ENCODE results near the gene ACAD8. TPM values are rescaled to one million over a fixed set of nuclear protein-coding genes. Genes with fewer than 3 reads are reported as not detected.

Gene ACAD8
- total RNA-seq, 1 donor, result 15.2 TPM

GRCh38 chr11:134230339-134230738, 23.0 kb upstream of the ACAD8 start:
- DNase-seq (ENCODE audit: low read depth), result no peak
- TF ChIP-seq CTCF (IDR thresholded peaks at IDR 0.05; ENCODE audit: insufficient read depth, low read length), result no peak

DNA sequence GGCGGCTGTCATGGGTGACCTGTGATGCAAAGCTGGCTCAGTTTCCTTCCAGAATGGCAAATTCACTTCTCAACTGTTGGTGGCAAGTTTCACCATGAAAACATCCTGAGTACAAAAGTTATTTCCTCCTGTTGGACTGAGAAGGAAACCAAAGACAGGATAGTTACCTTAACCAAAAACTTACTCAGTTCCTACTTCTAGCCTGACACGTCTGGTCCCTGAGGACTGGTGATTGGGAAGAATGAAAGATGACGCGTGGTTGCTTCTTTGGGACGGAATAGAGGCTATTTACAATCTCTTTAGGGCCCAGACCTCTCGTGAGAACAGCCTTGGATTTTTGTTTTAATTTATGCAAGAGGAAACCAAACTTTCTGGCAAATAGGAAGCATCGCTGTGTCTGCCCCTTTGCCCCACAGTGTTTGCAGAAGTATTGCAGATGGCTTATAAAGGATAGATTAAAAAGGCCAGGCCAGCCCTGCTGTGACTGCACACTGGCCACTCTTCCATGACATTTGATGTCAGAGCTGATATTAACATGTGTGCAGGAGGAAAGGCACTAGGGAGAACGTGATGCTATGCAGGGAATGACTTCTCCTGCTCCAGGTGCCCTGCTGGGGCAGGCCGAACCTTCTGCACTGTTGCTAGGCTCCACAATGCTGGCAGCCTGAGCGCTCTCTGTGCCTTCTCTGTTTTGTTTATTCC, 21.3 kb upstream of the ACAD8 start:
- DNase-seq (ENCODE audit: low read depth), result no peak
- H3K4me3 ChIP-seq (ENCODE audit: low read depth, low read length), result no peak overlapping the region
- no peak for TF ChIP-seq CTCF (IDR thresholded peaks at IDR 0.05; ENCODE audit: insufficient read depth, low read length)

More at GRCh38 chr11:134230339-134230738, 23.0 kb upstream of the ACAD8 start:
- H3K4me3 ChIP-seq (ENCODE audit: low read depth, low read length), result no peak overlapping the region

GRCh38 chr11:134233729-134234179, 19.6 kb upstream of the ACAD8 start:
- TF ChIP-seq CTCF (IDR thresholded peaks at IDR 0.05; ENCODE audit: insufficient read depth, low read length), result no peak
- no peak overlapping the region for H3K4me3 ChIP-seq (ENCODE audit: low read depth, low read length)

GRCh38 chr11:134235399-134235798, 18.0 kb upstream of the ACAD8 start:
- H3K4me3 ChIP-seq (ENCODE audit: low read depth, low read length), result no peak overlapping the region
- DNase-seq (ENCODE audit: low read depth), result no peak
- TF ChIP-seq CTCF (IDR thresholded peaks at IDR 0.05; ENCODE audit: insufficient read depth, low read length), result no peak

More at GRCh38 chr11:134233729-134234179, 19.6 kb upstream of the ACAD8 start:
- no peak for DNase-seq (ENCODE audit: low read depth)

- no peak for TF ChIP-seq CTCF (IDR thresholded peaks at IDR 0.05; ENCODE audit: insufficient read depth, low read length)
- no peak overlapping the region for H3K4me3 ChIP-seq (ENCODE audit: low read depth, low read length)
- no peak for DNase-seq (ENCODE audit: low read depth)
Observed at GRCh38 chr11:134236834-134237556, 16.4 kb upstream of the ACAD8 start.

DNA sequence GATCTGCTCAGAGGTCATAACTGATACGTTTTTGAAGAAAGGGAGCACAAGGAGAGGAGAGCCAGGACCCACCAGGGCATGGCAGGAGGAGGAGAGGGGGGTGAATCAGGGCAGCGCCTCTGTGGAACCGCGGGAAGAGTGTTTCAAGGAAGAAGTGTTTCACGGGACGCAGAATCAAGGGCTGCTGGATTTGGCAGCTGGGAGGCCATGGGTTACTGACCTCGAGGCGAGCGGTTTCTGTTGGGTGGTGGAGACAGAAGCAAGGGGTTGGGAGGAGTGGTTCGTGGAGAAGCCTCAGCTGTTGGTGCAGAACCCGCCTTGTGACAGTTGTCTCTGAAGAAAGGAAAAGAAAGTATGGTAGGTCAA, 15.8 kb upstream of the ACAD8 start:
- TF ChIP-seq CTCF (IDR thresholded peaks at IDR 0.05; ENCODE audit: insufficient read depth, low read length), result no peak
- DNase-seq (ENCODE audit: low read depth), result no peak
- H3K4me3 ChIP-seq (ENCODE audit: low read depth, low read length), result no peak overlapping the region
